Measurements from ENCODE around the gene SH3YL1. TPM values are rescaled to one million over a fixed set of nuclear protein-coding genes. Genes with fewer than 3 reads are reported as not detected.

The SH3YL1 gene
- total and polyA plus RNA-seq, 2 experiments from 2014 or later, result 15.8 to 35.1 TPM

- H3K27ac ChIP-seq, result no peak overlapping the region
- no peak overlapping the region for H3K4me3 ChIP-seq
- H3K4me1 ChIP-seq (ENCODE audit: low read depth), result no peaks in the 10 kb centered on the region
- H3K9me3 ChIP-seq (ENCODE audit: low read depth), result no peaks in the 10 kb centered on the region
- no peaks in the 10 kb centered on the region for H3K36me3 ChIP-seq
- TF ChIP-seq CTCF (IDR thresholded peaks at IDR 0.05; ENCODE audit: low read depth, low read length), result no peak
- no peak for DNase-seq (ENCODE audit: low read depth in 1 of 2, low spot score in 1 of 2)
- no peaks in the 10 kb centered on the region for H3K27me3 ChIP-seq
Measured at GRCh38 chr2:195932-196331, 67.9 kb downstream of the SH3YL1 start.

GRCh38 chr2:193141-193671, 70.6 kb downstream of the SH3YL1 start:
- Histone ChIP-seq H3K36me3 (no peaks in the 10 kb centered on the region), H3K27me3 (no peaks in the 10 kb centered on the region), H3K27ac (no peak overlapping the region), H3K4me1 (ENCODE audit: low read depth) (no peaks in the 10 kb centered on the region), H3K4me3 (no peak overlapping the region), H3K9me3 (ENCODE audit: low read depth) (no peaks in the 10 kb centered on the region)
- DNase-seq (ENCODE audit: low read depth in 1 of 2, low spot score in 1 of 2), result no peak
- TF ChIP-seq CTCF (IDR thresholded peaks at IDR 0.05; ENCODE audit: low read depth, low read length), result no peak

- no peaks in the 10 kb centered on the region for H3K9me3 ChIP-seq (ENCODE audit: low read depth)
- no peak for TF ChIP-seq CTCF (IDR thresholded peaks at IDR 0.05; ENCODE audit: low read depth, low read length)
- DNase-seq (ENCODE audit: low read depth in 1 of 2, low spot score in 1 of 2), result no peak
- no peaks in the 10 kb centered on the region for H3K36me3 ChIP-seq
- no peaks in the 10 kb centered on the region for H3K4me1 ChIP-seq (ENCODE audit: low read depth)
- H3K27me3 ChIP-seq, result no peaks in the 10 kb centered on the region
- no peak overlapping the region for H3K27ac ChIP-seq
- H3K4me3 ChIP-seq, result no peak overlapping the region
Measured at GRCh38 chr2:191311-192190, 72.3 kb downstream of the SH3YL1 start.

GRCh38 chr2:187825-188224, 76.0 kb downstream of the SH3YL1 start:
- Histone ChIP-seq H3K36me3 (no peaks in the 10 kb centered on the region), H3K4me3 (no peak overlapping the region), H3K9me3 (ENCODE audit: low read depth) (no peaks in the 10 kb centered on the region), H3K27ac (no peak overlapping the region), H3K4me1 (ENCODE audit: low read depth) (no peaks in the 10 kb centered on the region), H3K27me3 (no peaks in the 10 kb centered on the region)
- DNase-seq (ENCODE audit: low read depth in 1 of 2, low spot score in 1 of 2), result no peak
- no peak for TF ChIP-seq CTCF (IDR thresholded peaks at IDR 0.05; ENCODE audit: low read depth, low read length)

- Histone ChIP-seq H3K4me3 (no peak overlapping the region), H3K9me3 (ENCODE audit: low read depth) (no peaks in the 10 kb centered on the region), H3K36me3 (no peaks in the 10 kb centered on the region), H3K27ac (no peak overlapping the region), H3K27me3 (no peaks in the 10 kb centered on the region), H3K4me1 (ENCODE audit: low read depth) (no peaks in the 10 kb centered on the region)
- TF ChIP-seq CTCF (IDR thresholded peaks at IDR 0.05; ENCODE audit: low read depth, low read length), result no peak
- DNase-seq (ENCODE audit: low read depth in 1 of 2, low spot score in 1 of 2), result no peak
Measured at GRCh38 chr2:185221-185620, 78.6 kb downstream of the SH3YL1 start.

Measured in cardiac muscle cell (in vitro differentiated cells and primary cell).